Activated CD8-positive, alpha-beta T cell treated with anti-CD3 and anti-CD28 coated beads, Interleukin-2, amount 10 ng/mL, durations not matched to agents 7 days and 5 days (primary cell): ENCODE results near the gene TMEM87A. TPM values are rescaled to one million over a fixed set of nuclear protein-coding genes. Genes with fewer than 3 reads are reported as not detected.
"Not testable (repeated sequence)": the region's sequence is repeated elsewhere in the genome, so short reads cannot be mapped to it uniquely, and the experiment has no call there.

Experiments used
- ATAC-seq: fragments of 150-1000 bp; cut with Tn5 transposase; one replicate; pipeline ENCODE4 v1.10.0; 2021; ENCODE audit warnings: moderate library complexity
- CTCF ChIA-PET: fragments of 350-600 bp; sonication (Branson Sonifier 250); formaldehyde crosslinking; loops from one replicate; lab custom pipeline; 2021; ENCODE audit warnings: antibody characterized with exemption; lab: Charles Lee
- POLR2A ChIA-PET: fragments of 350-600 bp; sonication (Branson Sonifier 250); formaldehyde crosslinking; loops from one replicate; lab custom pipeline; 2021; ENCODE audit warnings: antibody characterized with exemption; lab: Charles Lee
- DNase-seq: peaks from one replicate; pipeline ENCODE4 v3.0.0-alpha.2; 2020
- H3K27ac Mint-ChIP-seq: one replicate; pipeline ENCODE4 v1.8.0; 2021; ENCODE audit warnings: mild to moderate bottlenecking, mixed read lengths
- H3K27me3 Mint-ChIP-seq: one replicate; pipeline ENCODE4 v1.8.0; 2021; ENCODE audit warnings: low read depth, mixed read lengths
- H3K36me3 Mint-ChIP-seq: one replicate; pipeline ENCODE4 v1.8.0; 2021; ENCODE audit warnings: low read depth, mixed read lengths
- H3K4me1 Mint-ChIP-seq: one replicate; pipeline ENCODE4 v1.8.0; 2021; ENCODE audit warnings: low read depth, mixed read lengths
- H3K4me3 Mint-ChIP-seq: one replicate; pipeline ENCODE4 v1.8.0; 2021; ENCODE audit warnings: mild to moderate bottlenecking, mixed read lengths
- H3K9me3 Mint-ChIP-seq: one replicate; pipeline ENCODE4 v1.8.0; 2022; ENCODE audit warnings: mixed read lengths; ENCODE audit not compliant: insufficient read depth
- total RNA-seq, 2 experiments: library from RNA; stranded (reverse); gene quantifications; one replicate each; pipeline ENCODE4 v1.2.3, GENCODE V29; 2021

The TMEM87A gene
- total RNA-seq, 2 experiments from 2014 or later: 31.2 to 33.1 TPM

DNA sequence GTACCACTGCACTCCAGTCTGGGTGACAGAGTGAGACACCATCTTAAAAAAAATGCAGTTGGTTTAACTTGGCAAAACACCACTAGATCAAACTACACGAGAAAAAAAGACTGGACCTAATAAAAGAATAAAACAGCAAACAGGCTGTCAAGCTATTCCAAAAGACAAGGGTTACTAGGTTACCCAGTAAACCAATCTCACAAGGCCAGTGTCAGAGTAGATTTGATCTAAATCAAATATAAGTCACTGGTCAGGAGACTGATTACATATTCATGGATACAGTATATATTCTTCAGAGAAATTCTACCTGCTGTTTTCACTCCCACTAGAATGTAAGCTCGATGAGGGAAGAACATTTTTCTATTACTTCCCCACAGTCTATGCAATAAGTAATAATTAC, 2.7 kb downstream of the TMEM87A start:
- no peak overlapping the region for H3K27ac Mint-ChIP-seq
- H3K27me3 Mint-ChIP-seq: no peaks in the 10 kb centered on the region
- POLR2A ChIA-PET: no interaction called here
- H3K9me3 Mint-ChIP-seq: no peaks in the 10 kb centered on the region
- ATAC-seq: no peak
- H3K4me3 Mint-ChIP-seq: no peak overlapping the region
- DNase-seq: no peak
- CTCF ChIA-PET: interaction anchor here (0.6 kb wide), 1 partner anchor 114 kb away, joined by 3 read pairs; no protein-coding TSS in a partner anchor
- peaks cover 39% of the 10 kb centered on the region for H3K4me1 Mint-ChIP-seq
- H3K36me3 Mint-ChIP-seq: peaks cover 32% of the 10 kb centered on the region

DNA sequence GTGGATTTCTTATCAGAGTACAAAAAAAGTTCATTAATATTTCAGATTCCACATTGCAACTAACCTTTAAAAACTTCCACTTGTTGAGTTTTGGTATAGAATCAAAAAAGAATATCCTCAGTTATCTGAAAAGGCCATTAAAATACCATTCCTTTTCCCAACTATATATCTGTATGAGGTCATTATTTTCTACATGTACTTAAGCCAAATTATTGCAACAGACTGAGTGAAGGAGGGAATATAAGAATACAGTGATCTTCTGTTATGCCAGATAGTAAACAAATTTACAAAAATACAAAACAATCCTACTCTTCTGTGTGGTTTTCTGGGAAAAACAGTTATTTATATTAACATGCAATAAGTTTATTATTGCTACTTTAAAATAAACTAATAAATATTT, 5.9 kb downstream of the TMEM87A start:
- ChIA-PET POLR2A (no interaction called here), CTCF (no interaction called here)
- no peak overlapping the region for H3K4me3 Mint-ChIP-seq
- peaks cover 30% of the 10 kb centered on the region for H3K4me1 Mint-ChIP-seq
- no peak overlapping the region for H3K27ac Mint-ChIP-seq
- ATAC-seq (no peak), DNase-seq (no peak)
- peaks cover 59% of the 10 kb centered on the region for H3K36me3 Mint-ChIP-seq
- no peaks in the 10 kb centered on the region for H3K9me3 Mint-ChIP-seq
- no peaks in the 10 kb centered on the region for H3K27me3 Mint-ChIP-seq

DNA sequence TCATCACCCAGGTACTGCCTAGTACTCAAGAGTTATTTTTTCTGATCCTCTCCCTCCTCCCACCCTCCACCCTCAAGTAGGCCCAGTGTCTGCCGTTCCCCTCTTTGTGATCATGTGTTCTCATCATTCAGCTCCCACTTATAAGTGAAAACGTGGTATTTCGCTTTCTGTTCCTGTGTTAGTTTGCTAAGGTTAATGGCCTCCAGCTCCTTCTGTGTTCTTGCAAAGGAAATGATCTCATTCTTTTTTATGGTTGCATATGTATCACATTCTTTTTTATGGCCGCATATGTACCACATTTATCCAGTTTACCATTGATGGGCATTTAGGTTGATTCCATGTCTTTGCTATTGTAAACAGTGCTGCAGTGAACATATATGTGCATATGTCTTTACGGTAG, 8.4 kb downstream of the TMEM87A start:
- Mint-ChIP-seq H3K4me1 (peaks cover 10% of the 10 kb centered on the region), H3K27me3 (no peaks in the 10 kb centered on the region), H3K9me3 (no peaks in the 10 kb centered on the region), H3K27ac (no peak overlapping the region), H3K36me3 (peaks cover 58% of the 10 kb centered on the region), H3K4me3 (no peak overlapping the region)
- POLR2A ChIA-PET: interaction anchor here (1.4 to 1.9 kb wide), 2 partner anchors 8 to 12 kb away, joined by 4 to 7 read pairs; partner anchors contain the start of genes GANC and TMEM87A
- ATAC-seq (no peak), DNase-seq (no peak)
- CTCF ChIA-PET: interaction anchor here (1.0 to 2.1 kb wide), 2 partner anchors 9 to 29 kb away, joined by 3 to 5 read pairs; partner anchors contain the start of genes GANC and TMEM87A

DNA sequence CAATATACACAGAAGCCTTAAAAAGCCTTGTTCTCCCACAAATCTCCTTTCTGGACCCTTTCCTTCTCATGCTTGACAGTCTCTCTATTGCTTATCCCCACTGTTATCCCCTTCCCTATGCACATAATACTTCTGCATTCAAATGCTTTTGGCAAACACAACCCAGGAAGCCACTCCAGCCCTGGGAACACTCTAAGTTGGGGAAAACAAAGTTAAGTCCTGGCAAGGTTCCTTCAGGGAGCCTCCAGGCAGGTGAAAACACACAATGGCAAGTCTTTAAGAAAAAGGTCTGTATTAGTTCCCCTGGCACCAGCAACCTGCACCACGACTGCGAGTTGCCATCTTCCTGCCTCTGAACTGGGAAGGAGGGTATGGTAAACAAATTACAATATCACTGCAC, 19.9 kb downstream of the TMEM87A start:
- ATAC-seq: no peak
- ChIA-PET CTCF (no interaction called here), POLR2A (interaction anchor here (0.9 kb wide), 1 partner anchor 12 kb away, joined by 4 read pairs; no protein-coding TSS in a partner anchor)
- H3K27me3 Mint-ChIP-seq: no peaks in the 10 kb centered on the region
- no peak overlapping the region for H3K4me3 Mint-ChIP-seq
- peaks cover 10% of the 10 kb centered on the region for H3K9me3 Mint-ChIP-seq
- no peak for DNase-seq
- H3K4me1 Mint-ChIP-seq: no peaks in the 10 kb centered on the region
- no peak overlapping the region for H3K27ac Mint-ChIP-seq
- H3K36me3 Mint-ChIP-seq: peaks cover 60% of the 10 kb centered on the region

DNA sequence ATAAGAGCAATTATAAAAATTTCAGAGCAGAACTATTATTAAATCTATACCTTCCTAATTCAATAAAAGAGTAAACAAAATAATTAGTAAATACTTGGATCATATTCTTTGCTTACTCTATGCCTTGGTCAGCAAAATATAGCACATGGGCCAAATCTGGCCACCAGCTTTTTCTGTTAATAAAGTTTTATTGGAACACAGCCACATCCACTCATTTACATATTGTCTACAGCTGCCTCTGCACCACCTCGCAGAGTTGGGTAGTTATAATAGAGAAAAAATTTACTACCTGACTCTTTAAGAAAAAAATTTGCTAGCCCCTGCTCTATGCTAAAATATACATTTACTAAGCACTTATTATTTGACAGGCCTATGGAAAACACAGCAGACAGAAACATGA, 32.4 kb downstream of the TMEM87A start:
- Mint-ChIP-seq H3K27ac (no peak overlapping the region), H3K36me3 (peaks cover 39% of the 10 kb centered on the region), H3K27me3 (no peaks in the 10 kb centered on the region), H3K9me3 (no peaks in the 10 kb centered on the region), H3K4me3 (no peak overlapping the region), H3K4me1 (peaks cover 15% of the 10 kb centered on the region)
- ATAC-seq (no peak), DNase-seq (no peak)
- ChIA-PET CTCF (interaction anchor here (1.0 kb wide), 1 partner anchor 12 kb away, joined by 5 read pairs; no protein-coding TSS in a partner anchor), POLR2A (no interaction called here)

DNA sequence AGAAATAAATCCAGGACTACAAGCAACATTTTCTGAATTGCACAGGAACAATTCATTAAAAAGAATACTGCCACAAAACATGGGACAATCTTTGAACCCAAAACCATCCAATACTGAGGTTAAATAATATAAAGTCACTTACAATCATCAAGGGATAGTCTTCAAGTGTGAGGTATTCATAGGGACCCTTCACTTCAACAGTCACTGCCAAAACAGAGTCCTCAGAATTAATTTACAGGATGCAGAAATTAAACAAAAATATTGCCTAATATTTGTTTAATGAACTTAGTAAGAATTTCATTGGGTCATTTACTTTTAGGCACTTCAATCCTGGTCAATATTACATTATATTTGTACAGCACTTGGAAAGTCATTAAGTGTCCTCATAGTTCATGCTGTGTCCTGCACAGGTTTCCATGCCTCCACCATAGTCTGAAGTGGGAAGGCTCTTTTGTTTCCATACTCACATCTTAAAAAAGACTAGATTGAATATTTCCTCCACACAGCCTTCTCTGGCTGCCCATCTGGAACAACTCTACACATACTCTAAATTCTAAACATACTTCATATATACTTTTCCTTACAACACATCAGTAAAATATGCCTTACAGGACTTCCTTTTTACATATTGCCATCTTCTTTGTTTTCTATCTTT, 33.6 kb downstream of the TMEM87A start:
- H3K4me3 Mint-ChIP-seq: no peak overlapping the region
- H3K9me3 Mint-ChIP-seq: no peaks in the 10 kb centered on the region
- H3K36me3 Mint-ChIP-seq: peaks cover 46% of the 10 kb centered on the region
- no peak for ATAC-seq
- H3K27me3 Mint-ChIP-seq: no peaks in the 10 kb centered on the region
- DNase-seq: no peak
- POLR2A ChIA-PET: no interaction called here
- H3K4me1 Mint-ChIP-seq: peaks cover 15% of the 10 kb centered on the region
- CTCF ChIA-PET: interaction anchor here (1.0 kb wide), 1 partner anchor 11 kb away, joined by 5 read pairs; no protein-coding TSS in a partner anchor
- no peak overlapping the region for H3K27ac Mint-ChIP-seq

DNA sequence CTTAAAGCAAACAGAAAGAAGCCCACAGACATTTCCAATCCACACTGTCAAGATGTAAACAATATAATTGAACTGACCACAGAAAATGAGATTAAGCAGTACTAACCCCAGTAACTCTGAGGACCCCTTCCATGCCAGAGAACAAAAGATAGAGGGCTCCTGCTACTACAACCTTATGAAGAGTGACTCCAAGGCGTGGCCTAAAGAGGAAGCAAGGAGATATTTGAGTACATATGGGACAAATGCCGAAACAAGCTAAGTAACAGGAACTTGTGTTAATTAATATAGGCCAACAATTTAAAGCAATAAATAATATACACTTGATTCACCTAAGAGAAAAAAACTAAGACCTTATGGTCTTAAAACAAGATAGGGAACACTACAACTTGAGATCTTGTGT, 40.1 kb downstream of the TMEM87A start:
- DNase-seq (no peak), ATAC-seq (no peak)
- Mint-ChIP-seq H3K4me1 (no peaks in the 10 kb centered on the region), H3K27ac (no peak overlapping the region), H3K36me3 (peaks cover 27% of the 10 kb centered on the region), H3K4me3 (no peak overlapping the region), H3K27me3 (no peaks in the 10 kb centered on the region), H3K9me3 (no peaks in the 10 kb centered on the region)
- CTCF ChIA-PET: no interaction called here
- POLR2A ChIA-PET: no interaction called here

DNA sequence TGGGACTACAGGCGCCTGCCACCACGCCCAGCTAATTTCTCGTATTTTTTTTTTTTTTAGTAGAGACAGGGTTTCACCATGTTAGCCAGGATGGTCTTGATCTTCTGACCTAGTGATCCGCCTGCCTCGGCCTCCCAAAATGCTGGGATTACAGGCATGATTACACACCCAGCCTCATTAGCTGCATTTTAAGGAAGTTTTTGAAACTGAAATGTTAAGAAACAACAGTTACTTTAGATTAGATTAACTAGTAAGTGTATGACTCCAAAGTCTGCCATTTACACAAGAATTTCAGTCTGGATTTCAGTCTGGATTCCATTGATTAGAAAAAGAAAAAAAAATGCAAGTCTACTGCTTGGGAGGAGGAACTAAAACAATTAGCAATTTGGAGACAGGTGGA, 40.6 kb downstream of the TMEM87A start:
- ChIA-PET POLR2A (no interaction called here), CTCF (no interaction called here)
- H3K36me3 Mint-ChIP-seq: peaks cover 27% of the 10 kb centered on the region
- no peak overlapping the region for H3K4me3 Mint-ChIP-seq
- no peaks in the 10 kb centered on the region for H3K4me1 Mint-ChIP-seq
- H3K9me3 Mint-ChIP-seq: no peaks in the 10 kb centered on the region
- no peaks in the 10 kb centered on the region for H3K27me3 Mint-ChIP-seq
- ATAC-seq (no peak), DNase-seq (no peak)
- no peak overlapping the region for H3K27ac Mint-ChIP-seq

DNA sequence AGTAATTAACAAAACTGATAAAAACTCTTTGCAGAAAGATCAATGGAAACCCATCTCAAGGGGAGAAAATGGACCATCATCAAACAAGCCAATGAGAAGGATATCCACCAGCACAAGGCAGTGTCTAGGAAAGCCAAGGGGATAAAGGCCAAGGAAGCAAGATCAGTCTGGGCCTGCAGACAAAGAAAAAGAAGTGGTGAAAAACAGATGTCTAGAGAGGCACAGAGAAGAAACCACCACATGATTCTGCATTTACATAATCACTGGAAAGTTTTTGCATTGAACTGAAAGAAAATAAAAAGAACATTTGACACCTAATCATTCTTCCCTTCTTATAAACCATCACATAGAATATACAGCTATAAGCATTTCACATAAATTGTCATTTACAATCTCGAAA, 42.1 kb downstream of the TMEM87A start:
- CTCF ChIA-PET: no interaction called here
- POLR2A ChIA-PET: no interaction called here
- no peaks in the 10 kb centered on the region for H3K9me3 Mint-ChIP-seq

DNA sequence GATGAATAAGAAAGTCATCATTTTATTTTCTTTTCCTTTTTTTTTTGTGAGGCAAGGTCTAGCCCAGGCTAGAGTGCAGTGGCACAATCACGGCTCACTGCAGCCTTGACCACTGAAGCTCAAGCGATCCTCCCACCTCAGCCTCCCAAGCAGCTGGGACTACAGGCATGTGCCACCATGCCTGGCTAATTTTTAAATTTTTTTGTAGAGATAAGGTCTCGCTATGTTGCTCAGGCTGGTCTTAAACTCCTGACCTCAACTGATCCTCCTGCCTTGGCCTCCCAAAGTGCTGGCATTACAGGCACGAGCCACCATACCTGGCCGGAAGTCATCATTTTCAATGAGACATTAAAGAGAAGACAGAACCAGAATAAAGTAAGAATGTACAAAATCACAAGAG, 44.3 kb downstream of the TMEM87A start:
- not testable (repeated sequence) for H3K9me3 Mint-ChIP-seq, ATAC-seq, H3K27me3 Mint-ChIP-seq, DNase-seq, H3K4me1 Mint-ChIP-seq, H3K4me3 Mint-ChIP-seq, H3K27ac Mint-ChIP-seq
- CTCF ChIA-PET: interaction anchor here (1.0 to 1.3 kb wide), 2 partner anchors 11 to 156 kb away, joined by 3 to 5 read pairs; no protein-coding TSS in a partner anchor
- POLR2A ChIA-PET: interaction anchor here (0.9 kb wide), 1 partner anchor 14 kb away, joined by 3 read pairs; no protein-coding TSS in a partner anchor
- H3K36me3 Mint-ChIP-seq: peaks cover 23% of the 10 kb centered on the region

More for the DNA sequence above, 42.1 kb downstream of the TMEM87A start:
- H3K4me1 Mint-ChIP-seq: no peaks in the 10 kb centered on the region
- no peak overlapping the region for H3K27ac Mint-ChIP-seq
- H3K36me3 Mint-ChIP-seq: peaks cover 22% of the 10 kb centered on the region
- H3K4me3 Mint-ChIP-seq: no peak overlapping the region
- ATAC-seq (no peak), DNase-seq (no peak)
- H3K27me3 Mint-ChIP-seq: no peaks in the 10 kb centered on the region

DNA sequence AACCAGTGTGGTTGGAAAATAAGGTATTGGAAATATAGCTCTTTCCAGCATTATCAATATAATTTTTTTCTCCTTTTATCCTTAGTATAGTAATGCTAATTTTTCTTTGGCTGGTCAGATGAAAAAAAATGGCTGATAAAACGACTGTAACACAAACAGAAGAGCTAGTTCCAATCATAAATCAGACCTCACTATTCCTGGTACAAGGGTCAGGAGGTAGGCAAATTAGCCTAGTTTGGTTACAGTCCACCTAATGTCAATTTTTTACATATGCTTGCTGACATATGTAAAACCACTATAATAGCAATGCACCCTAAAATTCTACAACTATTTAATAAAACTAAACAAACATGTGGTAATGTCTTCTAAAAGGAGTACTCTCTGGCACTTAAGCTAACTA, 45.2 kb downstream of the TMEM87A start:
- no peaks in the 10 kb centered on the region for H3K9me3 Mint-ChIP-seq
- DNase-seq (no peak), ATAC-seq (no peak)
- CTCF ChIA-PET: interaction anchor here (0.7 to 1.3 kb wide), 3 partner anchors 12 to 157 kb away, joined by 3 to 5 read pairs (median 3); no protein-coding TSS in a partner anchor
- H3K27ac Mint-ChIP-seq: no peak overlapping the region
- POLR2A ChIA-PET: no interaction called here
- H3K36me3 Mint-ChIP-seq: peaks cover 23% of the 10 kb centered on the region
- no peaks in the 10 kb centered on the region for H3K4me1 Mint-ChIP-seq
- H3K27me3 Mint-ChIP-seq: no peaks in the 10 kb centered on the region
- H3K4me3 Mint-ChIP-seq: no peak overlapping the region

DNA sequence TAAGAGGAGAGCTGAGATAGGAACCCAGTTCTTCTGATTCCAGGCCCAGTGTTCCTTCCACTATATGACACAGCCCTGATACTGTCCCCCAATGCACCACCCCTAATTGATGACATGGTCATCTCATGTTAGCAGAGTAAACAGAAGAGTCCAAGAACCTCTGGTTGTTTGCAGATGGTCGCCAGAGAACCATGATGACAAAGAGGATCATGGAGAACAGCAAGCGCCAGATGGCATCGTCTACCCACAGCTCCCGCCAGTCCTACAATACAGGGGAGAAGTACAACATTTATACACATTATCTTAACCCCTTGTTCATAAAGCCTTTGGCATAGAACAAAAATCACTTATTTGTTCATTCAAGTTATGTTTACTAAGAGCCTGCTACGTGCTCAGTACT, 46.6 kb downstream of the TMEM87A start:
- DNase-seq: no peak
- Mint-ChIP-seq H3K36me3 (peaks cover 23% of the 10 kb centered on the region), H3K27me3 (no peaks in the 10 kb centered on the region), H3K4me1 (no peaks in the 10 kb centered on the region), H3K4me3 (no peak overlapping the region), H3K9me3 (no peaks in the 10 kb centered on the region), H3K27ac (no peak overlapping the region)
- ChIA-PET CTCF (no interaction called here), POLR2A (no interaction called here)
- no peak for ATAC-seq
